ENCODE measurements around the gene LMO4.

Gene LMO4

DNA sequence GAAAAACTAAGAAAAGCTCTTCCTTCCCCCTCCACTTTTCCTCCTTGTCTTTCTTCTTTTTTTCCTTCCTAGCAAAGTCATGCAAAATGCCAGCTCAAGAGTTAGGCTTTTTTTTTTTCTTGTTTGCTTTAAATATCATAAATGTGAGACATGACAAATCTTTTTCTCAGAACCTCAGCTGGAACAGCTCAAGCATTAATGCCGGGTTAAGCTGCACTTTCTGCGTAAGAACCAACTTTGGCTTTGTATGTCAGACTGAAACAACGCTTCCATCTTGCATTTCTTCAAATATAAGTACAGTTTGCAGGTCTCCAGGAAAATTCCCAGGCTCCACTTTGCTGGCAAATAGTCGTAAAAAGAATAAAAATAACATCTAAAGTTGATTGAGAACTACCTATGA lies 20.7 kb upstream of the LMO4 start:
- no peak overlapping the region for H3K27ac Mint-ChIP-seq
- H3K36me3 Mint-ChIP-seq, result no peaks in the 10 kb centered on the region
- H3K4me1 Mint-ChIP-seq, result no peaks in the 10 kb centered on the region
- no peak for ATAC-seq
- H3K9me3 Mint-ChIP-seq, result no peaks in the 10 kb centered on the region
- no peak overlapping the region for H3K4me3 Mint-ChIP-seq
- peaks cover 9% of the 10 kb centered on the region for H3K27me3 Mint-ChIP-seq

DNA sequence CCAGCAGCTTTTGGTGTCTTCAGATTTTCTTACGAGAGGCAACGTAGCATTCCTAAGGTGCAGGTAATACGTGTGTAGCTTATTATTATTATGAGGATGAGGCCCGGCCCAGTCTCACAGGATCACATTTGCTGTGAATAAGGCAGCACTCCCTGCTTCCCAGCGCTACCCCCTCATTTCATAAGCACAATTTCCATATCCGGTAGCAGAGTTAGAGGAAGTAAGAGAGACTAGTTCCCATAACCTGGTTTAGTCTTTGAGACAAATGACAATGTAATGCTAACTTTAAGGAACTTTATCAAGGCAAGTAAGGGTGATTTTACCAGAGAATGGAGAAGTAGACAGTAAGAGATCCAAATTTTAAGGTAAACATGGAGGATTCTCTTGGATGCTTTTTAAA lies 14.6 kb upstream of the LMO4 start:
- H3K4me1 Mint-ChIP-seq, result peaks cover 30% of the 10 kb centered on the region
- no peaks in the 10 kb centered on the region for H3K27me3 Mint-ChIP-seq
- no peaks in the 10 kb centered on the region for H3K9me3 Mint-ChIP-seq
- no peak overlapping the region for H3K4me3 Mint-ChIP-seq
- no peak for ATAC-seq
- no peak overlapping the region for H3K27ac Mint-ChIP-seq
- H3K36me3 Mint-ChIP-seq, result no peaks in the 10 kb centered on the region

DNA sequence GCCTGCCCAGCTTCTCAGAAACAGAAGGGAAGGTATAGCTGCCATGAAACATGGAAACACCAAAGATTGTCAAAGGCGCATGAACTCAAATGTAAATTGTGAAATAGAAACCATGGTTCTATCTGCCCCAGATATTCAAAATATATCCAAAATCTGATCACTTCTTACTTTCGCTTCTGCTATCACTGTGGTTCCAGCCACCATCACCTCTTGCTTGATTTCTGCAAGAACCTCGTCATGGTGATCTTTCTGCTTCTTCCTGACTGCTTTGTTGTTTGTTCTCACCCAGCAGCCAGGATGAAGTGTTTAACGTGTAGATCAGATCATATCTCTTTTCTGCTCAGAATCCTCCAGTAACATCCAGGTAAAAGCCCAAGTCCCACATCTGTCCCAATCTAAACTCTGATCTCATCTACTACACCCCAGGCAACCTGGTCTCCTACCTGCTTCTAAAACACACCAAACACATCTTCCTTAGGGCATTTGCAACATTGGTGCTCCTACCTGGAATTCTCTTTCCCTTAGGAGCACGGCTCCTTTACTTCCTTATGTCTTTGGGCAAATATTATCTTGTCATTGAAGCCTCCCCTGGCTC lies 10.5 kb upstream of the LMO4 start:
- Mint-ChIP-seq H3K36me3 (no peaks in the 10 kb centered on the region), H3K27ac (no peak overlapping the region), H3K27me3 (no peaks in the 10 kb centered on the region), H3K4me1 (peaks cover 30% of the 10 kb centered on the region), H3K4me3 (no peak overlapping the region), H3K9me3 (no peaks in the 10 kb centered on the region)
- ATAC-seq, result peak; percentile 69

DNA sequence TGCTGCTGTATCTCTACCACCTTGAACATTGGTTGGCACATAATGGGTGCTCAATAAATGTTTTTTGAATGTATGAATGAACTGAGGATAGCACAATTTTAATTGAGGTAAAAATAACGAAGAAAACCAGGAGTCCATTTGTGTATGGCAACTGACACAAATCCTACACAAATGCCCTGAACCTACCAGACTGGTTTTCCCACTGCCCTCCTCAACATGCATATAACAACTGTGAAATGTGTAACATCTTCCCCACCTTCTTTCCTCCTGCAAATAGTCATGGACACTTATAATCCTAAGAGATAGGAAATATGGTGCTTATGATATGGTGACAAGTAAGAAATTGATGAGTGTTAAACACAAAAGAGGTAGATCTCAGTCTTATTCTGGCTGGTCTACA lies 9.9 kb upstream of the LMO4 start:
- Mint-ChIP-seq H3K36me3 (no peaks in the 10 kb centered on the region), H3K4me1 (peaks cover 30% of the 10 kb centered on the region), H3K27ac (no peak overlapping the region), H3K4me3 (no peak overlapping the region), H3K27me3 (no peaks in the 10 kb centered on the region), H3K9me3 (no peaks in the 10 kb centered on the region)
- no peak for ATAC-seq

DNA sequence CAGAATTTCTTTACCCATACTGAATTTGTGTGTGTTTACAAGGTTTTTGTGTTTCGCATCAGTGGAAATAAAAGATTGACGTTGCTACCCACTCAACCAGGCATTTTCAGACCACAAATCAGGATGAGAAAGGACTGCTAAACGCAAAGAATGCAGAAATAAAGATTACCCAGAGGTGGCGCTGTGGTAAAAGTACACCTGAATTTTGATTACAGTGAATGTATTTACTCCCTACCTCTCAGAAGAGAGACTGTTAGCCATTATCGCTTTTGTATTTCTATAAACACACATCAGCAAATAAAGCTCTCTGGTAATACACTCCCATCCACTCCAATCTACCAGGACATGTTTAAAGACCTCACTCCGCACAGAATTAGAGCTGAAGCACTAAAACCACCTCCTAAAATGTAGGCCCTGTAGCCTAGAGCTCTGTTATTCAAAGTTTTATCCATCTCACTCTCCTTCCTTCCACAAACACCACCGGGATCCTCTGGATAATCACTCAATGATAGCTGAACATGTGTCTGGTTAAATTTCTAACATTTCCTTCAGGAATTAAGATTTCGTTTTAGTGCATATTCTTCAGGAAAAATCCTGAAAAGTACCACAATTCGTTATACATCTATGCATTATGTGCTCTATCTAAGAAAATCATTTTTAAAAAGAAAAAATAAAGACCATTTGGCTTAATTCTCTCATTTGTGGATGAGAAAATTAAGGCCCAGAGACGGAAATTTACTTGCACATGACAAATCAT lies 2.5 kb upstream of the LMO4 start:
- Mint-ChIP-seq H3K36me3 (no peaks in the 10 kb centered on the region), H3K9me3 (no peaks in the 10 kb centered on the region), H3K4me3 (no peak overlapping the region), H3K27me3 (no peaks in the 10 kb centered on the region), H3K27ac (no peak overlapping the region), H3K4me1 (peaks cover 20% of the 10 kb centered on the region)
- no peak for ATAC-seq

DNA sequence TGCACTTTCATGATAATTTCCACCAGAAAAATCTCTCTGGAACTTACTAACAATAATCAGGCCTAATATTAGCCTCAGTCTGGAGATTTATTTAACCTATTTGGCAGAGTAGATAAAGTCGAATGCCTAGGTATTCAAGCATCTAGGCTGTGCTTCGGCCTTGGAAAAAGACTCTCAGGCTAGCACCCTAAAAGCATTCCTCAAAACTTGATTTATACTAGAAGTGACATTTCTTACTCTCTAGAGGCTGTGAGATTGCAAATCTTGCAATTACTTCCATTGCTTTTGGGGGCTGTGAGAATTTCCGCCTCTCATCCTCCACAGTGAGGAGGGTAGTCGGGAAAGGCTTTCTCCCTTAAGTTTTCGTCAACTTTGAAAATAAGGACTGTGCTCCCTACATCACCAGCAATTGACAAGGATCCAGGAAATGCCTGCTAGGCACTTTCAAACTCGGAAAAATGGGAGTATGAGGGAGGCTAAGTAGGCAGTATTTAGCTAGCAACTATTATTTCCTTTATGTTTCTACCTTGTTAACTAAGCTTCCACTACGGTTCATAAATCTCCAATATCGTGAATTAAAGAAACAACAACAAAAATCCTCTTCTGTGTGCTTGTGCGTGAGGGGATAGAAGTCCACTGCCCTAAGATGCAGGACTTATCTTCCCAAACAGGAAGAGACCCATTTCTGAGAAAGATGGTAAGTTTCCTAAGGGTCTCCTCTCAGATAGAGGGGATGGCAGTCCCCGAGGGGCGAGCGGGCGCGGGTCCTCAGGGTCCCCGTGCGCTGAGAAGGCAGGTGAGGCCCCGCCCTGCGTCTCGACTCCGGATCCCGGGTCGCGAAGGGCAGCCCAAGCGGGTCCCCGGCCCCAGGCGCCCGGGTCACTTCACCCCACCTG lies 1.1 kb upstream of the LMO4 start:
- Mint-ChIP-seq H3K9me3 (no peaks in the 10 kb centered on the region), H3K4me3 (peak overlapping the region; percentile 88), H3K36me3 (peaks cover 7% of the 10 kb centered on the region), H3K27ac (peak overlapping the region; percentile 87), H3K27me3 (no peaks in the 10 kb centered on the region), H3K4me1 (peaks cover 32% of the 10 kb centered on the region)
- ATAC-seq, result no peak

DNA sequence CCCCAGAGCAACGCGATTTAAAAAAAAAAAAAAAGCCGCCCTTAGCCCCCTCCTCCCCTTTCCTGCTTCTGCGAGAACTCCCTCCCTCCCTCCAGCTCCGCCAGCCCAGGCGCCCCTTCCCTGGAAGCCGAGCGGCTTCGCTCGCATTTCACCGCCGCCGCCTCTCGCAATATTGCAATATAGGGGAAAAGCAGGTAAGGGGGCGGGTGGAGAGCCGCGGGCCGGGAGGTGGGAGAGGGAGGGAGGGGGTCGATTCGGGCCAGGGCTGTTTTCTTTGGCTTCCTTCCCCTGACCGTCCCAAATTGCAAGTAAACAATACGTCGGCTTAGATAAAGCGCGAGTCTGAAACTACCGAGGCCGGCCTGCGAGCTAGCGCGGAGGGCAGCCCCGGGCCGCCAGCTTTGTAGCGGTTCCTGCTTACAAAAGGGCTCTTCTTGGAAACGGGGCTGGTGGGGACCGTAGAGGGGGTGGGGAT lies 408 bp downstream of the LMO4 start:
- Mint-ChIP-seq H3K4me1 (peaks cover 47% of the 10 kb centered on the region), H3K27me3 (no peaks in the 10 kb centered on the region), H3K9me3 (no peaks in the 10 kb centered on the region), H3K36me3 (peaks cover 7% of the 10 kb centered on the region), H3K4me3 (peak overlapping the region; percentile 100), H3K27ac (peak overlapping the region; percentile 87)
- peak; percentile 2 for ATAC-seq

DNA sequence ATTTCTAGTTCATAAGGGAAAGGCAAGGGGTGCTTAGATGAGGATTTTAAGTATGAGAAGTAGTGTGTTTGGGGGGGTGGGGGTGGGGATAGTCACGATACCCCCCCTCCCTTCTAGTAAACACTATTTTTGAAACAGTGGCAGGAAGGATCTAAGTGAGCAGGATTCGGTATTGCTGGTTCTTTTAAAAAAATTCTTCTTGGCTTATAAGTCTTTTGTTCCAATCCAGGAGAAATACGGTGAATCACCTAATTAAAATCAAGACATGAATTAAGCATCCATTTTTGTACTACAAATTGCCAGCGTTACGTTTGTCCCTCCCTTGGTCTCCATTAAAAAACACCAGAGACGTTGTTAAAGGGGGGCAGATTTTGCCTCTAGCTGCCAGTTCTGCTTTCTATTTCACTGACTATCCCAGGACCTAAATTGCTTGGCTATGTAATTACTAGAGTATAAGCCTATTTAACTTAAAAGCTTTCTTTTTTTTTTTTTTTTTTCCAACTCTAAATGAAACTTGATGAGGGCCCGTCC lies 911 bp downstream of the LMO4 start:
- Mint-ChIP-seq H3K4me3 (peak overlapping the region; percentile 100), H3K4me1 (peaks cover 52% of the 10 kb centered on the region), H3K36me3 (peaks cover 7% of the 10 kb centered on the region), H3K27me3 (no peaks in the 10 kb centered on the region), H3K27ac (peak overlapping the region; percentile 87), H3K9me3 (no peaks in the 10 kb centered on the region)
- ATAC-seq, result no peak

DNA sequence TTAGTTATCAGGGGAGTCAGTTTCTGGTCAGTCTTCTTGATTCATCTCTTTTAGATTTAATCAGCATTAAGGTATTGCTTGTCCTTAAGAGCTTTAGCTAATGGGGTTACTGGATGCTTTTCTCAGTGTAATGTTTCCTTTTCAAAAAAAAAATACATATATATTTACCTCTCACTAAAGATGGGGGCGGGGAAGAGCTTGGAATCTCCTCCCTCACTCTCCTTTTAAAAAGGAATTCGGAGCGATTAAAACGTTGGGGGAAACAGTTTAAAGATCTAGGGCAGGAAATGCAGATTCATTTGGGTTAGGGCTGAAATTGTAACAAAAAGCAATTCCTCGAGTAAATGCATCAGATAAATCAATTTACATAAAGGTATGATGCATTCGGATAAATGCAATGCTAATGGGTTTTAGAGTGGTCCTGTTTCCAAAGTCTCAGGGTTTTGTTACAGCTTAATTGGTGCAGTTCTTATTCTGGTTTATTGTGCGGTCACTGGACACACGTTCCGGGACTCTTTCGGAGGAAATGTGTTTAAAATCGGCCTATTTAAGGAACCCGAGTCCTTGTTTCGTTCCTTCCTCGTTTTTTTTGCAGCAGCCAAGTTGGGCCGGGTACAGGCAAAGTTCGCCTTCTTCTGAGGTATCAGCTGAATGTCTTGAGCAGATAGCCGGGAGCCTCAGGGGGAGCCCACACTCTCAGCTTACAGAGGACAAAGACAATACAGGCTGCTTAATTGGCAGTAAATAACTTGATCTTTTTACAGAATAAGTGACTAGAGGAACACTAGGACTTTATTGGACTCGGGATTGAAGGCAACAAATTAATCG lies 1.6 kb downstream of the LMO4 start:
- H3K9me3 Mint-ChIP-seq, result no peaks in the 10 kb centered on the region

DNA sequence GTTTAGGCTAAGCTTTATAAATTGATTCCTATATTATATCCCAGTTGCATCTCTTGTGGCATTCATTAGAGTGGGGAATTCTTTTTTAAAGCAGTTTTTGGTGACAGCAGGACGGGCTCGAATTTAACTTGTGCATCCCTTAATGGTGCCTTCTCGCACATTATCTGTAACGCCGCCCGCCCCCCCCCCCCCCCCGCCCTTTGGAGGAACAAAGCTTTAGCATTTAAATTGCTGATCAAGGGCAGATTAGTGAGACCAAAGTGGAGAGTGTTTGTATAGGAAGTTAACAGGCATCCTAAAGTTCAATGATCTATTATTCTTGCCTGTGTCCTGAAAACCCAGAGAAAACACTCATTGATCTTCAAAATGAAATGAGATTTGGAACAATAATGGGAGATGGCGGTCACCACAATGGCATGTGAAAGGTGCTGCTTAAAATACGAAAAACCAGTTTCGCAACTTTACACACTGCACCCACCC lies 2.2 kb downstream of the LMO4 start:
- peaks cover 58% of the 10 kb centered on the region for H3K4me1 Mint-ChIP-seq
- no peak for ATAC-seq
- H3K27ac Mint-ChIP-seq, result peak overlapping the region; percentile 87

More for the DNA sequence above, 1.6 kb downstream of the LMO4 start:
- Mint-ChIP-seq H3K4me1 (peaks cover 54% of the 10 kb centered on the region), H3K4me3 (peak overlapping the region; percentile 100), H3K27me3 (no peaks in the 10 kb centered on the region), H3K27ac (peak overlapping the region; percentile 87), H3K36me3 (peaks cover 7% of the 10 kb centered on the region)
- no peak for ATAC-seq

DNA sequence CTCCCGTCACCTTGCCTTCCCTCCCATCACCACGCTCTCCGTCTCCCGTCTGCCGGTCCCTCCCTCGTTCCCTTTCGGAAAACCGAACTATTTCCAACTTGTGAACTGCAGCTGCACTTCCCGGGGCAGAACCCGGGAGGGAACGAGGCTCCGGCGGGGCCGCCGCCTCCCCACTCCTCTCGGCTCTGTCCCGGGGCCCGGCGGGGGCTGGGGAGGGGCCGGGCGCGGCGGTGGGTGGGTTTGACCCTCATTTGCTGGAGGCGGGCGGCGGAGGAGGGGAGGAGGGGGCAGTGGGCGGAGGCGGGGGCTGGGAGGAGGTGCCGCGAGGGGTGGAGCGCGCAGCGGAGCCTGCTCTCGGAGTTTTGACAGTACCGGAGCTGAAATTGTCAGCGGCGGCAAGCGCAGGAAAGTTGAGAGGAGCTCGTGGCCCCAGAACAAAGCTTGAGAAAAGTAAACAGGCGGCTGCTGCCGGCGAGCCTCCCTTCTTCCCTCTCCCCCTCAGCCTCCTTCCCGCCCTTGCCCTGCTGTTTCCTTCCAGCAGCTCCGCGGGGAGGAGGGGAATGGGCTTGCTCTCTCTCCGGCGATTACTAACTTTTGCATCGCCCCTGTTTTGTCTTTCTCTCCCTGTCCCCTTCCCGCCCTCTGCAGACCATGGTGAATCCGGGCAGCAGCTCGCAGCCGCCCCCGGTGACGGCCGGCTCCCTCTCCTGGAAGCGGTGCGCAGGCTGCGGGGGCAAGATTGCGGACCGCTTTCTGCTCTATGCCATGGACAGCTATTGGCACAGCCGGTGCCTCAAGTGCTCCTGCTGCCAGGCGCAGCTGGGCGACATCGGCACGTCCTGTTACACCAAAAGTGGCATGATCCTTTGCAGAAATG lies 2.9 kb downstream of the LMO4 start:
- ATAC-seq, result peak; percentile 6
- H3K27me3 Mint-ChIP-seq, result no peaks in the 10 kb centered on the region
- H3K27ac Mint-ChIP-seq, result peak overlapping the region; percentile 87
- H3K36me3 Mint-ChIP-seq, result peaks cover 7% of the 10 kb centered on the region
- H3K4me1 Mint-ChIP-seq, result peaks cover 57% of the 10 kb centered on the region
- peak overlapping the region; percentile 100 for H3K4me3 Mint-ChIP-seq
- no peaks in the 10 kb centered on the region for H3K9me3 Mint-ChIP-seq

More for the DNA sequence above, 2.2 kb downstream of the LMO4 start:
- Mint-ChIP-seq H3K27me3 (no peaks in the 10 kb centered on the region), H3K9me3 (no peaks in the 10 kb centered on the region), H3K36me3 (peaks cover 7% of the 10 kb centered on the region), H3K4me3 (peak overlapping the region; percentile 100)

DNA sequence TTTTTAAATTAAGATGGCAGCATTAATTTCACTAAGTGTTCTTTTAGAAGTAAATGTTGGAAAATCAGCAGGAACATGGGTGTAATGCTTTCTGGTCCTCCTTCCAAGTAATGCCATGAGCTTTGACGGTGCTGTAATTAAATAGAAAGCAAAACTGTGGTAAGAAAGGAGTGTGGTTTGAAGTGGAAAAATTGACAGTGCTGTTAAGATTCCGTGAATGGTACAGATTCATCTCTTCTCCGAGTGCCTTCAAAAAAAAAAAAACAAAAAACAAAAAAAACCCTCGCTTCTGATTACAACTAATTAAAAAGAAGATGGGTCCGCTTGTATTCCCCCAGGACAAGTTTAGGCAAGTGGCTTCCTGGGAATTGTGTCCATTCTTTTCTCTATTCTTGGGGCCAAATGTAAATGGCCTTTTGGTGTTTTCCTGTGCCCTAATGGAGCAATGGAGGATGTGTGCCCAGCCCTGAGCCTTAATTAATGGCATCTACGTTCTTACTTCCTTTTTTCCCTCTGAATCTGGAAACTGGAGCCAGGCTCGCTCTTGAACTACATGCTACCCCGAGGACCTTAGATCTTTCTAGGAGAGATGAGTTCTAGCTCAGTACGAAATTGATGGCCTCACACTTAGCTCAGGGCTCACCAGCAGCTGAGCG lies 5.1 kb downstream of the LMO4 start:
- H3K27ac Mint-ChIP-seq, result peak overlapping the region; percentile 96
- H3K4me1 Mint-ChIP-seq, result peaks cover 74% of the 10 kb centered on the region
- no peak for ATAC-seq
- H3K36me3 Mint-ChIP-seq, result peaks cover 13% of the 10 kb centered on the region
- no peaks in the 10 kb centered on the region for H3K9me3 Mint-ChIP-seq
- peak overlapping the region; percentile 83 for H3K4me3 Mint-ChIP-seq
- no peaks in the 10 kb centered on the region for H3K27me3 Mint-ChIP-seq

Data from stimulated activated memory B cell treated with anti-CD40 and anti-IgM and Interleukin-4, amounts not matched to agents 10 μg/mL and 1 μg/mL and 100 μg/mL, for 72 hours (primary cell).